Measurements from ENCODE around the gene HIGD1A.

DNA sequence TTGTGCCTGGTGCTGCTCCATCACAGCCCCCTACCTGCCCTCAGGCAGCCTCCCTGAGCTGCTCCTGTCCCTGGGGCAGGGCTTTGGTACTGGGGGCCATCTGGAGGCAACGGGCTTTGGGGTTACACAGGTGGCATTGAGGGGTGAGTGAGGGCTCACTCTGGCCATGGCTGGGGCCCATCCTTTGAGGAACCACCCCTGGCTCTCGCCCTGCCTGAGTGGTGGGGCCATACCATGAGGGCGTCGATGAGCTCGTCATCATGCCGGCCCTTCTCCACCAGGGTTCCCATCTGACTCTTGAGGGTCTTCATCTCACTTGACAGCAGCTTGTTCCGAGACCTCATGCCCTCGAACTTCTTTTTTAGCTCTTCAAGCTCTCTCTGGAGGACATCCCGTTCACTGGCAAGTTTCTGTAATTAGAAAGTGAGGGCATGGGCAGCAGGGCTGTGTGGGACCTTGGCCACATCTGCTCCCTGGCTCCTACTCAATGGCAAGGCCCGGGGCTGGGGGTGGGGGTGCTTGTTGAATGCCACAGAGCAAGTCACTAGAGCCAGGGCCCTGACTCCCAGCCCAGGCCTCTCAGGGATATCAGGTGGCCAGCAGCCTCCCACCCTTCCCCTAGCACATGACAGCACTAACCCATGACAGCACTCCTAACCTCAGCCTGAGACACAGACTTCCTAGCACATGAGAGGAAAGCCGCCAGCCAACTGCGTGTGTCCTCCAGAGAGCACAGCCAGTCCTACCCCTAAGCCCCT lies 64.7 kb downstream of the HIGD1A start:
- no peak for TF ChIP-seq POLR2A (IDR thresholded peaks at IDR 0.05)
- TF ChIP-seq CTCF (IDR thresholded peaks at IDR 0.05) = no peak

Data from lower leg skin (tissue), 3 donors.